CD4-positive, alpha-beta T cell (primary cell): Measurements from ENCODE around the gene CHST6. TPM values are rescaled to one million over a fixed set of nuclear protein-coding genes. Genes with fewer than 3 reads are reported as not detected.
"Not testable (repeated sequence)": the region's sequence is repeated elsewhere in the genome, so short reads cannot be mapped to it uniquely, and the experiment has no call there.

Experiments
- ATAC-seq: fragments of 200-7000 bp; cut with Tn5 transposase; one replicate; pipeline ENCODE4 v1.10.0; 2022; ENCODE audit warnings: mild to moderate bottlenecking; ENCODE audit not compliant: poor library complexity
- CTCF ChIA-PET: fragments of 350-600 bp; sonication (Branson Sonifier 250); formaldehyde crosslinking; loops from one replicate; lab custom pipeline; 2021; ENCODE audit warnings: antibody characterized with exemption, inconsistent platforms; lab: Charles Lee
- POLR2A ChIA-PET: fragments of 350-600 bp; sonication (Branson Sonifier 250); formaldehyde crosslinking; loops from one replicate; lab custom pipeline; 2021; ENCODE audit warnings: antibody characterized with exemption, inconsistent platforms; lab: Charles Lee
- DNase-seq, 14 experiments: peaks; one replicate each; pipeline ENCODE4 v3.0.0-alpha.2; 2013 to 2020; ENCODE audit warnings: mixed read lengths in 2 of 14
- H3K27ac ChIP-seq, 2 donors: one replicate each; pipeline versions ENCODE4 v1.5.1 to v1.7.0; 2013; ENCODE audit warnings: low read length in 2 of 2, low read depth in 1 of 2, mild to moderate bottlenecking in 1 of 2
- H3K27me3 ChIP-seq, 2 experiments: 1 replicate in 1 of 2; 2 replicates in 1 of 2; pipeline versions ENCODE4 v1.6.1 to v1.7.0; 2013; ENCODE audit warnings: low read length in 2 of 2, control low read depth in 1 of 2, mild to moderate bottlenecking in 1 of 2, moderate library complexity in 1 of 2; ENCODE audit not compliant: insufficient read depth in 2 of 2, control insufficient read depth in 1 of 2
- H3K36me3 ChIP-seq: one replicate; pipeline ENCODE4 v1.6.1; 2013; ENCODE audit warnings: low read length, control low read depth; ENCODE audit not compliant: insufficient read depth
- H3K4me1 ChIP-seq: one replicate; pipeline ENCODE4 v1.6.1; 2013; ENCODE audit warnings: low read length, control low read depth; ENCODE audit not compliant: insufficient read depth
- H3K4me3 ChIP-seq: one replicate; pipeline ENCODE4 v1.5.1; 2013; ENCODE audit warnings: mild to moderate bottlenecking, low read length, moderate library complexity
- H3K9me3 ChIP-seq, 2 experiments: 1 replicate in 1 of 2; 2 replicates in 1 of 2; pipeline versions ENCODE4 v1.6.1 to v1.7.0; 2013; ENCODE audit warnings: low read length in 2 of 2, mild to moderate bottlenecking in 2 of 2, control low read depth in 1 of 2, moderate library complexity in 1 of 2; ENCODE audit not compliant: control insufficient read depth in 1 of 2, insufficient read depth in 1 of 2
- H3K27ac Mint-ChIP-seq: one replicate; pipeline ENCODE4 v1.8.0; 2020; ENCODE audit warnings: mixed read lengths
- H3K27me3 Mint-ChIP-seq: one replicate; pipeline ENCODE4 v1.8.0; 2021; ENCODE audit warnings: mixed read lengths
- H3K36me3 Mint-ChIP-seq: one replicate; pipeline ENCODE4 v1.8.0; 2021; ENCODE audit warnings: low read depth, mixed read lengths
- H3K4me1 Mint-ChIP-seq: one replicate; pipeline ENCODE4 v1.8.0; 2021; ENCODE audit warnings: low read depth, mixed read lengths
- H3K4me3 Mint-ChIP-seq: one replicate; pipeline ENCODE4 v1.8.0; 2020; ENCODE audit warnings: mild to moderate bottlenecking, mixed read lengths
- H3K9me3 Mint-ChIP-seq: one replicate; pipeline ENCODE4 v1.8.0; 2020; ENCODE audit warnings: mixed read lengths
- intact Hi-C, 2 experiments: fragments of 100-400 bp; cut with DNase I in 1 of 2; cut with micrococcal nuclease in 1 of 2; formaldehyde crosslinking; loops; one replicate each; pipeline versions ENCODE4 v1.15.1 to v1.9.0; 2023 to 2025; cut with DNase I, micrococcal nuclease
- total RNA-seq, 174 experiments: library from RNA in 2 of 174; stranded (reverse) in 2 of 174; gene quantifications; one replicate each; pipeline ENCODE4 v1.2.3 and lab custom pipeline; 2021 to 2026
- TF ChIP-seq, protein P1 (sequence below): fragments of 200-600 bp; IDR thresholded peaks from one replicate; pipeline ENCODE4 v1.8.0; 2022; ENCODE audit warnings: antibody characterized with exemption, mild to moderate bottlenecking

CHST6 gene
- total RNA-seq, 2 experiments from 2014 or later: not detected

DNA sequence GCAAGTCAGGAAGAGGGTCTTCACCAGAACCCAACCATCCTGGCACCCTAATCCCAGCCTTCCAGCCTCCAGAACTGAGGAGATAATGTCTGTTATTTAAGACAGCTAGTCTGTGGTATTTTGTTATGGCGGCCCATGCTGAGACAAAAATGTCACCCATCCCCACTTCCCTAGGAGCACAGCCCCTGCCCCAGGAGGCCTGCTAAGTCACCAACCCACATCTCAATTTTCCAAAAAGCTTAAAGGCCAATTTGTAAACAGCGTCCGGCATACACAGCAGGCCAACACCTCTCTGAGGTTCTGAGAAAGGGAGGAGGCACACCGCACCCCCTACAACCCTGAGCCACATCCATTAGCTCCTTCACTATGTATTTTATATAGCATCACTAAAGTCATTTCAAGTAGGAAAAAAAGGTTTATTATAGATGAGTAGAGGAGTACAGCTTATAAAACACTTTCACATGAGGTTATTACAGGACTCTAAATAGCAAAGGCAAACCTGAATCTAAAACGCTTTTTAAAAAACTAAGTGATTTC, 37.7 kb downstream of the CHST6 start:
- Mint-ChIP-seq H3K4me3 (no peak overlapping the region), H3K27ac (peak overlapping the region; percentile 58), H3K36me3 (peaks cover 15% of the 10 kb centered on the region), H3K9me3 (no peaks in the 10 kb centered on the region), H3K27me3 (no peaks in the 10 kb centered on the region), H3K4me1 (peaks cover 81% of the 10 kb centered on the region)
- ChIA-PET POLR2A (interaction anchor here (2.3 kb wide), 1 partner anchor 24 kb away, joined by 9 read pairs; the partner anchor contains the start of gene CFDP1), CTCF (interaction anchor here (2.4 kb wide), 1 partner anchor 59 kb away, joined by 7 read pairs; no protein-coding TSS in a partner anchor)
- DNase-seq: no peak
- H3K9me3 ChIP-seq: no peaks in the 10 kb centered on the region
- peaks cover 10% of the 10 kb centered on the region for H3K36me3 ChIP-seq
- ATAC-seq: no peak
- H3K27me3 ChIP-seq: no peaks in the 10 kb centered on the region
- peaks cover 43% of the 10 kb centered on the region for H3K4me1 ChIP-seq
- H3K27ac ChIP-seq: no peak overlapping the region
- intact Hi-C loops: no loop called here
- TF ChIP-seq, protein P1, sequence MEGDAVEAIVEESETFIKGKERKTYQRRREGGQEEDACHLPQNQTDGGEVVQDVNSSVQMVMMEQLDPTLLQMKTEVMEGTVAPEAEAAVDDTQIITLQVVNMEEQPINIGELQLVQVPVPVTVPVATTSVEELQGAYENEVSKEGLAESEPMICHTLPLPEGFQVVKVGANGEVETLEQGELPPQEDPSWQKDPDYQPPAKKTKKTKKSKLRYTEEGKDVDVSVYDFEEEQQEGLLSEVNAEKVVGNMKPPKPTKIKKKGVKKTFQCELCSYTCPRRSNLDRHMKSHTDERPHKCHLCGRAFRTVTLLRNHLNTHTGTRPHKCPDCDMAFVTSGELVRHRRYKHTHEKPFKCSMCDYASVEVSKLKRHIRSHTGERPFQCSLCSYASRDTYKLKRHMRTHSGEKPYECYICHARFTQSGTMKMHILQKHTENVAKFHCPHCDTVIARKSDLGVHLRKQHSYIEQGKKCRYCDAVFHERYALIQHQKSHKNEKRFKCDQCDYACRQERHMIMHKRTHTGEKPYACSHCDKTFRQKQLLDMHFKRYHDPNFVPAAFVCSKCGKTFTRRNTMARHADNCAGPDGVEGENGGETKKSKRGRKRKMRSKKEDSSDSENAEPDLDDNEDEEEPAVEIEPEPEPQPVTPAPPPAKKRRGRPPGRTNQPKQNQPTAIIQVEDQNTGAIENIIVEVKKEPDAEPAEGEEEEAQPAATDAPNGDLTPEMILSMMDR: no peak
- no peak overlapping the region for H3K4me3 ChIP-seq

GRCh38 chr16:75456971-75457370, 38.3 kb downstream of the CHST6 start:
- POLR2A ChIA-PET: interaction anchor here (2.3 kb wide), 1 partner anchor 23 kb away, joined by 9 read pairs; the partner anchor contains the start of gene CFDP1
- H3K27ac ChIP-seq: no peak overlapping the region
- no peak overlapping the region for H3K4me3 ChIP-seq
- no peaks in the 10 kb centered on the region for H3K27me3 ChIP-seq
- TF ChIP-seq, protein P1: no peak
- peaks cover 38% of the 10 kb centered on the region for H3K4me1 ChIP-seq
- H3K36me3 ChIP-seq: peaks cover 10% of the 10 kb centered on the region
- Mint-ChIP-seq H3K4me3 (no peak overlapping the region), H3K27ac (peak overlapping the region; percentile 12), H3K27me3 (no peaks in the 10 kb centered on the region), H3K9me3 (no peaks in the 10 kb centered on the region), H3K36me3 (peaks cover 17% of the 10 kb centered on the region), H3K4me1 (peaks cover 76% of the 10 kb centered on the region)
- ATAC-seq (no peak), DNase-seq (no peak)
- intact Hi-C loops: no loop called here
- CTCF ChIA-PET: interaction anchor here (2.4 kb wide), 1 partner anchor 60 kb away, joined by 7 read pairs; no protein-coding TSS in a partner anchor
- H3K9me3 ChIP-seq: no peaks in the 10 kb centered on the region

GRCh38 chr16:75456486-75456885, 38.8 kb downstream of the CHST6 start:
- DNase-seq, POLR2A ChIA-PET, intact Hi-C loops, H3K4me3 ChIP-seq, H3K4me3 Mint-ChIP-seq, ATAC-seq, H3K9me3 Mint-ChIP-seq, H3K27me3 Mint-ChIP-seq, H3K27me3 ChIP-seq, H3K9me3 ChIP-seq, H3K27ac ChIP-seq: not testable (repeated sequence)
- H3K4me1 ChIP-seq: peaks cover 35% of the 10 kb centered on the region
- Mint-ChIP-seq H3K27ac (peak overlapping the region; percentile 12), H3K4me1 (peaks cover 71% of the 10 kb centered on the region), H3K36me3 (peaks cover 17% of the 10 kb centered on the region)
- CTCF ChIA-PET: interaction anchor here (1.0 to 2.4 kb wide), 2 partner anchors 8 to 61 kb away, joined by 3 to 7 read pairs; partner anchors contain the start of gene TMEM170A
- peaks cover 11% of the 10 kb centered on the region for H3K36me3 ChIP-seq
